ENCODE measurements around the gene CPNE8. TPM values are rescaled to one million over a fixed set of nuclear protein-coding genes. Genes with fewer than 3 reads are reported as not detected.

Gene CPNE8
- total RNA-seq, 1 donor from 2014 or later, result 3.2 TPM

DNA sequence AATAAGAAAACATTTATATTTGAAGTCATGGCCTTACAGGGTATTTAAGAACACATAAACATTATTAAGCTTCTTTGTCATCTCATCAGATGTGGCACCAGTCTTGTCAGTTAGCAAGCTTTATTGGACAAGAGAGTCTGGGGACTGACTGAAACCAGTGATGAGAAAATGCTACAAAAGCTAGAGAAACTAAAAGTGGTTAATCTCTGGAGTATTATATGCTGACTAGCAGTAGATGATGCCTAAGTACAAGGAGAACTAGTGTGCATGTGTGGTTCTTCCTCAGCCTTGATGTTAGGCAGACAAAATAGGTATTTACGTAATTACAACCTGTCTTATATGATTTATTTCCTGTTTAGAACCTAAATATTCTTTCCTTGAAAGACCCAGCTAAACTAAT is 176.5 kb downstream of the CPNE8 start:
- TF ChIP-seq, protein P1, sequence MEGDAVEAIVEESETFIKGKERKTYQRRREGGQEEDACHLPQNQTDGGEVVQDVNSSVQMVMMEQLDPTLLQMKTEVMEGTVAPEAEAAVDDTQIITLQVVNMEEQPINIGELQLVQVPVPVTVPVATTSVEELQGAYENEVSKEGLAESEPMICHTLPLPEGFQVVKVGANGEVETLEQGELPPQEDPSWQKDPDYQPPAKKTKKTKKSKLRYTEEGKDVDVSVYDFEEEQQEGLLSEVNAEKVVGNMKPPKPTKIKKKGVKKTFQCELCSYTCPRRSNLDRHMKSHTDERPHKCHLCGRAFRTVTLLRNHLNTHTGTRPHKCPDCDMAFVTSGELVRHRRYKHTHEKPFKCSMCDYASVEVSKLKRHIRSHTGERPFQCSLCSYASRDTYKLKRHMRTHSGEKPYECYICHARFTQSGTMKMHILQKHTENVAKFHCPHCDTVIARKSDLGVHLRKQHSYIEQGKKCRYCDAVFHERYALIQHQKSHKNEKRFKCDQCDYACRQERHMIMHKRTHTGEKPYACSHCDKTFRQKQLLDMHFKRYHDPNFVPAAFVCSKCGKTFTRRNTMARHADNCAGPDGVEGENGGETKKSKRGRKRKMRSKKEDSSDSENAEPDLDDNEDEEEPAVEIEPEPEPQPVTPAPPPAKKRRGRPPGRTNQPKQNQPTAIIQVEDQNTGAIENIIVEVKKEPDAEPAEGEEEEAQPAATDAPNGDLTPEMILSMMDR (conservative IDR thresholded peaks at IDR 0.05), result no peak
- H3K4me3 Mint-ChIP-seq, result no peak overlapping the region

DNA sequence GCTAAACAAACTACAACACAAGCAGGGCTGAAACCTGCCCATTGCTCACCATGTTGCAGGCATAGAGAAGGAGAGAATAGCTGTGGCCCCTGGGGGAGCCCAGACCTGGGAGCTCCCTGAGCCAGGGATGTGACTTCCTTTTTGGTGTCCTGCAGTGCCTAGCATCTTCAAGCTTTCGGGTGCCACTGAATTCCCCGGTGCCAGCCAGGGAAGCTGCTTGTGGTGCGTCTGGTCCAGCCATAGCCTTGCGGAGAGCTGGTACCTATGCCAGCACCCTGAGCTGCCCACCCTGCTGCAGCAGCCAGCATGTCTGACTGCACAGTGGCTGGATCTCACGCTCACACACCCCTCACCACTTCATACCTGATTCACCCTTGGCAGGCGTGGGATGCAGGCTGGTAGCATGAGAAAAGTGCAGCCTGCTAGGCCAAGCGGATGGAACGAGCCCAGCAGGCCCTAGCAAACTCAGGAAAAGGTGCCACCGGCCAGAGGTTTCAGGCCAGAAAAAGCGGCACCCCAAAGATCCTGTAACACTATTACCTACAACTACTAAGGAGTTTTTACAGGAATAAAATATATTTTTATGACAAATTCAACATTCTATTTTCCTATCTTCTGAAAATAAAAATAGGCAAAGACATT is 183.7 kb downstream of the CPNE8 start:
- no peak overlapping the region for H3K4me3 Mint-ChIP-seq
- no peaks in the 10 kb centered on the region for H3K4me1 Mint-ChIP-seq (ENCODE audit: unreplicated experiment)
- H3K9me3 Mint-ChIP-seq, result no peaks in the 10 kb centered on the region
- H3K27me3 Mint-ChIP-seq, result no peaks in the 10 kb centered on the region
- TF ChIP-seq, protein P1 (conservative IDR thresholded peaks at IDR 0.05), result no peak
- no peak for DNase-seq (ENCODE audit: extremely low spot score, unreplicated experiment)
- H3K36me3 Mint-ChIP-seq, result no peaks in the 10 kb centered on the region
- no peak overlapping the region for H3K27ac Mint-ChIP-seq

More for the DNA sequence above, 176.5 kb downstream of the CPNE8 start:
- H3K4me1 Mint-ChIP-seq (ENCODE audit: unreplicated experiment), result no peaks in the 10 kb centered on the region
- DNase-seq (ENCODE audit: extremely low spot score, unreplicated experiment), result no peak
- H3K36me3 Mint-ChIP-seq, result no peaks in the 10 kb centered on the region
- H3K9me3 Mint-ChIP-seq, result no peaks in the 10 kb centered on the region
- no peaks in the 10 kb centered on the region for H3K27me3 Mint-ChIP-seq
- H3K27ac Mint-ChIP-seq, result no peak overlapping the region

DNA sequence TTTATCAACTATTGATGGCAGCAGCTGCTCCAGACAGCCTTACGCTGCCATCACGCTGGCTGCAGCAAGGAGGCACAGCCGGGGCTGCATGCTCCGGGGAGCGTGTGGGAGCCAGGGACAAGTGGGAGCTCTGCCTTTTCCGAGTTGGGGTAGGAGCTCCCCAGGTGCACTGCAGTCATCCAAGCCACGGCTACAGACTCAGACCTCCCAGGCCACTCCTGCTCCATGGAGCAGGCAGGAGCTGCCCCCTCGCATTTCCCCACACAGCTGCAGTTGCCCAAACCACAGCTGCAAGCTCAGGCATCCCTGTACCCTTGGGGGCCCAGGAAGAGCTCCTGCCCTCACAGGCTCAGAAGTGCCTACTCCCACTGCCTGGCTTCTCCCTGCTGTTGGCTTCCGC is 184.7 kb downstream of the CPNE8 start:
- H3K27me3 Mint-ChIP-seq, result no peaks in the 10 kb centered on the region
- no peak overlapping the region for H3K4me3 Mint-ChIP-seq
- peaks cover 8% of the 10 kb centered on the region for H3K9me3 Mint-ChIP-seq
- H3K27ac Mint-ChIP-seq, result no peak overlapping the region
- no peak for DNase-seq (ENCODE audit: extremely low spot score, unreplicated experiment)
- TF ChIP-seq, protein P1 (conservative IDR thresholded peaks at IDR 0.05), result no peak
- no peaks in the 10 kb centered on the region for H3K4me1 Mint-ChIP-seq (ENCODE audit: unreplicated experiment)
- H3K36me3 Mint-ChIP-seq, result no peaks in the 10 kb centered on the region

DNA sequence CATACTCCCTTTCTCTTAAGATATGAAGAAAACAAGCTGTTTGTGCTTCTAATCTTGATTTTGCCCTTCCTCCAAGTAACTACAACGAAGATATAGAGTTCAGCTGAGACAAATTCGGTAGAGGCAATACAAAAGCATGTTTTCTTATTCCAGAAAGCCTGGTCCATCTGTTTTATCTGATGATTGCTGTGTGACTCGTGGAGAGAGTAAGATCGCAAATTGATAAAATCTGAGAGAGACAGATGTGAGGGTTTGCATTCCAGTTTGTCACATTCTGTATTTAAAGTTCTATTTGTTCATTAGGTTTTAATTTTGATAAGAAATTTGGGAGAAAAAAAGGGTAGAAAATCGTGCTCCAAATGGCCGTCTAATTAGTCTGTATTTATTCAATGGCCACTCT is 192.1 kb downstream of the CPNE8 start:
- H3K27ac Mint-ChIP-seq, result no peak overlapping the region
- H3K36me3 Mint-ChIP-seq, result no peaks in the 10 kb centered on the region
- no peak overlapping the region for H3K4me3 Mint-ChIP-seq
- H3K4me1 Mint-ChIP-seq (ENCODE audit: unreplicated experiment), result no peaks in the 10 kb centered on the region
- DNase-seq (ENCODE audit: extremely low spot score, unreplicated experiment), result no peak
- H3K27me3 Mint-ChIP-seq, result no peaks in the 10 kb centered on the region
- peaks cover 8% of the 10 kb centered on the region for H3K9me3 Mint-ChIP-seq
- TF ChIP-seq, protein P1 (conservative IDR thresholded peaks at IDR 0.05), result no peak

DNA sequence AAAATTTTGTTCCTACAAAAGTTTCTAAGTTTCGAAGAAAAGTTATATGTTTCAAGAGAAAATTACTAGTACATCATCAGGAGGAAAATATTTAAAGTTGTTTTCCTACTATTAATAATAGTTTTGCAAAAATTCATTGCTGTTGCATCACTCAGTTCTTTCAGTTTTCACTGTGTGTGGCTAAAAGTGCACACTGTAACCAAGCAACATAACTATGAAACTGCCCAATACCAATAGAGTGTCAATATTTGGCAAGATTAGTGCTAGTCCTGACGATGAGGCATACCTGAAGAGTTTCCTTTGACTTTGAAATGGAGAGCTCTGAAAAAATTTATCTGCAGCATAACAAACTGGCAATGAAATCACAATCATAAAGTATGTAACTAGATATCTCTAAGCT is 194.3 kb downstream of the CPNE8 start:
- Mint-ChIP-seq H3K9me3 (peaks cover 2% of the 10 kb centered on the region), H3K36me3 (no peaks in the 10 kb centered on the region), H3K27me3 (no peaks in the 10 kb centered on the region), H3K4me3 (no peak overlapping the region), H3K27ac (no peak overlapping the region), H3K4me1 (ENCODE audit: unreplicated experiment) (no peaks in the 10 kb centered on the region)
- TF ChIP-seq, protein P1 (conservative IDR thresholded peaks at IDR 0.05), result no peak
- no peak for DNase-seq (ENCODE audit: extremely low spot score, unreplicated experiment)
